HCT116 (cell line): ENCODE measurements around the gene FSD1. TPM values are rescaled to one million over a fixed set of nuclear protein-coding genes. Genes with fewer than 3 reads are reported as not detected.

Source experiments
- ATAC-seq: fragments of 200-7000 bp; cut with Tn5 transposase; 2 replicates; pipeline ENCODE4 v1.9.1; 2020; ENCODE audit warnings: mild to moderate bottlenecking, moderate library complexity
- BruUV-seq: library from RNA; stranded (reverse); fragments of 400-500 nt; replicated peaks from 2 replicates; lab custom pipeline; 2021; lab: Mats Ljungman, UMichigan
- CTCF ChIA-PET: fragments of 300-600 bp; sonication (Branson Sonifier 250); formaldehyde crosslinking; loops from one replicate; lab custom pipeline; 2021; ENCODE audit warnings: antibody characterized with exemption; lab: Charles Lee
- POLR2A ChIA-PET: fragments of 300-600, 350-600 bp; sonication (Branson Sonifier 250); formaldehyde crosslinking; loops from one replicate; lab custom pipeline; 2021; ENCODE audit warnings: antibody characterized with exemption; lab: Charles Lee
- RAD21 ChIA-PET, 2 experiments: fragments of 300-600 bp; sonication (Branson Sonifier 250); formaldehyde crosslinking; loops; one replicate each; lab custom pipeline; 2023; ENCODE audit warnings: low total read pairs in 2 of 2; ENCODE audit not compliant: uncharacterized antibody in 2 of 2, unreplicated experiment in 2 of 2, low non-redundant PET in 1 of 2; lab: Charles Lee
- DNase-seq: peaks from one replicate; pipeline ENCODE4 v3.0.0-alpha.2; 2010; ENCODE audit warnings: low read depth, low spot score
- H2AFZ ChIP-seq: fragments of 200-600 bp; shearing (Covaris generic), sonication (generic); 2 replicates; pipeline ENCODE4 v1.6.1; 2017; ENCODE audit warnings: low read depth, mixed run types, mixed read lengths, antibody characterized with exemption, low read length; ENCODE audit not compliant: poor library complexity, severe bottlenecking
- H3K27ac ChIP-seq: 2 replicates; pipeline ENCODE4 v1.5.1; 2012; ENCODE audit warnings: low read depth, low read length
- H3K27me3 ChIP-seq: fragments of 200-600 bp; sonication (generic); 2 replicates; pipeline ENCODE4 v1.6.1; 2016; ENCODE audit warnings: mixed run types, low read length, mixed read lengths; ENCODE audit not compliant: insufficient read depth
- H3K36me3 ChIP-seq, 2 experiments: fragments of 200-500 bp in 1 of 2; fragments of 200-600 bp in 1 of 2; sonication (Bioruptor generic) in 1 of 2; sonication (generic) in 1 of 2; 2 replicates each; pipeline versions ENCODE4 v1.5.1 to v1.6.1; 2014 to 2016; ENCODE audit warnings: low read length in 2 of 2, inconsistent platforms in 1 of 2, mixed read lengths in 1 of 2, mixed run types in 1 of 2; ENCODE audit not compliant: insufficient read depth in 2 of 2, control insufficient read depth in 1 of 2
- H3K4me1 ChIP-seq, 2 experiments: fragments of 200-600 bp in 1 of 2; sonication (generic) in 1 of 2; 2 replicates each; pipeline versions ENCODE4 v1.5.1 to v1.6.1; 2012 to 2017; ENCODE audit warnings: low read length in 2 of 2, inconsistent platforms in 1 of 2, mild to moderate bottlenecking in 1 of 2, mixed read lengths in 1 of 2, mixed run types in 1 of 2, moderate library complexity in 1 of 2; ENCODE audit not compliant: insufficient read depth in 2 of 2, control insufficient read depth in 1 of 2
- H3K4me2 ChIP-seq: fragments of 200-600 bp; sonication (generic); 2 replicates; pipeline ENCODE4 v1.6.1; 2017; ENCODE audit warnings: mixed run types, low read length, mixed read lengths
- H3K4me3 ChIP-seq, 2 experiments: fragments of 200-600 bp in 1 of 2; sonication (generic) in 1 of 2; replicated peaks in 1 of 2; 2 replicates each; pipeline ENCODE4 v1.5.1; 2011 to 2016; ENCODE audit warnings: low read length in 2 of 2, control low read depth in 1 of 2, low read depth in 1 of 2, mild to moderate bottlenecking in 1 of 2, mixed read lengths in 1 of 2, mixed run types in 1 of 2
- H3K79me2 ChIP-seq: fragments of 200-600 bp; sonication (generic); 2 replicates; pipeline ENCODE4 v1.6.1; 2017; ENCODE audit warnings: mild to moderate bottlenecking, mixed run types, low read length, moderate library complexity, mixed read lengths; ENCODE audit not compliant: insufficient read depth
- H3K9ac ChIP-seq: fragments of 200-600 bp; sonication (generic); 2 replicates; pipeline ENCODE4 v1.6.1; 2016; ENCODE audit warnings: low read length, mixed read lengths
- H3K9me2 ChIP-seq: fragments of 200-600 bp; sonication (generic), shearing (Covaris generic); 2 replicates; pipeline ENCODE4 v1.6.1; 2017; ENCODE audit warnings: mixed run types, mild to moderate bottlenecking, moderate library complexity; ENCODE audit not compliant: insufficient read depth
- H3K9me3 ChIP-seq, 2 experiments: fragments of 200-500 bp in 1 of 2; fragments of 200-600 bp in 1 of 2; sonication (Bioruptor generic) in 1 of 2; sonication (generic) in 1 of 2; 2 replicates each; pipeline ENCODE4 v1.6.1; 2014 to 2017; ENCODE audit warnings: low read length in 2 of 2, mixed read lengths in 2 of 2, inconsistent platforms in 1 of 2, low read depth in 1 of 2, mild to moderate bottlenecking in 1 of 2, mixed run types in 1 of 2, moderate library complexity in 1 of 2; ENCODE audit not compliant: control insufficient read depth in 1 of 2, insufficient read depth in 1 of 2
- H4K20me1 ChIP-seq: fragments of 200-600 bp; sonication (generic), shearing (Covaris generic); 2 replicates; pipeline ENCODE4 v1.6.1; 2017; ENCODE audit warnings: mixed run types, mild to moderate bottlenecking, moderate library complexity; ENCODE audit not compliant: insufficient read depth
- CBX3 ChIP-seq: IDR thresholded peaks from 2 replicates; pipeline ENCODE4 v1.6.1; 2012; ENCODE audit warnings: low read depth
- FOSL1 ChIP-seq: IDR thresholded peaks from 2 replicates; pipeline ENCODE4 v1.6.1; 2012; ENCODE audit warnings: low read depth
- POLR2AphosphoS5 ChIP-seq: IDR thresholded peaks from 2 replicates; pipeline ENCODE4 v1.6.1; 2011; ENCODE audit warnings: mild to moderate bottlenecking, low read depth, low read length, moderate library complexity
- REST ChIP-seq: IDR thresholded peaks from 2 replicates; pipeline ENCODE4 v1.6.1; 2012; ENCODE audit warnings: low read depth
- SP1 ChIP-seq: IDR thresholded peaks from 2 replicates; pipeline ENCODE4 v1.6.1; 2012; ENCODE audit warnings: low read depth
- YY1 ChIP-seq: IDR thresholded peaks from 2 replicates; pipeline ENCODE4 v1.6.1; 2011; ENCODE audit warnings: low read length, low read depth, moderate library complexity, mild to moderate bottlenecking; ENCODE audit not compliant: insufficient replicate concordance; ENCODE audit errors: extremely low read depth
- intact Hi-C: fragments of 100-400 bp; cut with micrococcal nuclease; formaldehyde crosslinking; loops from 2 replicates; pipeline ENCODE4 v1.10.0; 2022
- total RNA-seq: library from RNA; stranded (reverse); gene quantifications from one replicate; pipeline ENCODE4 v1.2.1, GENCODE V29; 2021; ENCODE audit not compliant: unreplicated experiment

FSD1 gene
- total RNA-seq, 1 experiment from 2014 or later: 20.1 TPM

- H3K36me3 ChIP-seq: peaks cover 5 to 11% of the 10 kb centered on the region in 2 experiments; a peak in 2 of 4 replicates
- H3K4me2 ChIP-seq: peak overlapping the region; percentile 17; the same call in 1 of the 2 replicates
- intact Hi-C loops: loop anchor here (5.0 kb wide), 1 partner anchor 42 kb away; the partner anchor contains the start of genes CHAF1A and SH3GL1
- ChIA-PET CTCF (interaction anchor here (2.1 kb wide), 1 partner anchor 94 kb away, joined by 6 read pairs; no protein-coding TSS in a partner anchor), RAD21 (no interaction called here), POLR2A (no interaction called here)
- ATAC-seq: 0 out of 2 replicates have a peak, but pooled peaks have one; percentile 3
- H3K4me1 ChIP-seq: peaks cover 6 to 23% of the 10 kb centered on the region in 2 experiments; a peak in 3 of 4 replicates
- DNase-seq: no peak
- peak overlapping the region; percentile 47 for H3K27ac ChIP-seq
- no peaks in the 10 kb centered on the region for H3K27me3 ChIP-seq
- no peaks in the 10 kb centered on the region for H4K20me1 ChIP-seq
- no peak for TF ChIP-seq FOSL1
- TF ChIP-seq CBX3: no peak
- TF ChIP-seq REST: no peak
- TF ChIP-seq POLR2AphosphoS5: no peak
- TF ChIP-seq SP1: no peak
- TF ChIP-seq YY1: no peak
- no peak overlapping the region for H3K9ac ChIP-seq
- no peaks in the 10 kb centered on the region for H3K79me2 ChIP-seq
- BruUV-seq: TSS peak; percentile 35
- no peak overlapping the region for H2AFZ ChIP-seq
- H3K9me3 ChIP-seq: no peaks in the 10 kb centered on the region
- H3K4me3 ChIP-seq: no peak overlapping the region
- no peaks in the 10 kb centered on the region for H3K9me2 ChIP-seq
These were observed 56.3 kb downstream of the FSD1 start for GRCh38 chr19:4360641-4361151.
